SHP77 (cell line): ENCODE results near the gene CABCOCO1.

Experiments used
- DNase-seq, 2 experiments: peaks; one replicate each; lab custom pipeline; 2025; lab: John Stamatoyannopoulos, UW

Gene CABCOCO1, protein sequence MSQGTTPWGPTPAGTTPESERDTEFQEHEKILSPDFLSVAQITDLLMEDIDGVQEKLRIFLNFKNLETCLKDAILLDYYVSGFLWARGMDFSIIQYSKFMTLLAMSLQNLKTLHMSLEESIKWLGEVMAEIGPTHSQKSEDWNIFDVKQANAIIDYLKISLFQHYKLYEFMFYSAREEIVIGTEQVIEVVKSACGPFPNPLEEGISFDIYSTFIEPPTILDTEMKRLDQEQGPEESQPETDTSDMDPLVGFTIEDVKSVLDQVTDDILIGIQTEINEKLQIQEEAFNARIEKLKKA

DNA sequence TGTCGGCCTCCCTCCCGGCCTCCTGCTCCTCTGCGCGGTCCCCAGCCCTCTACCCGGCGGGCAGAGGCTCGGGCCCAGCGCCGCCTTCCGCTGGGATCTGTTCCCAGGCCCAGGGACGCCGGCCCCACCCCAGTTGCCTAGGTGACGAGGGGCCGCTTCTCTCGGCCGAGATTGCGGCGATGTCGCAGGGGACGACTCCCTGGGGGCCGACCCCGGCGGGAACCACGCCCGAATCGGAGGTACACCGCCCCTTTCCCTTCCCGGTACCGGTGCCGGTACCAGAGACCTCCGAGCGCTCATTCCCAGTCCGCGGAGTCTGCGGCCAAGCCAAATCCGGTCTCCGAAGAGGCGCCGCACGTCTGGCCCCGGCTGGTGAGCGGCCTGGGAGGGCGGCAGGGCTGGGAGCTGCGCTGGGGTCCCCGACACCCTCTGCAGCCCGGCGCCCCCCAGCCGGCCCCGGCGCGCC is at the start of gene CABCOCO1:
Gene CABCOCO1, plus strand, starts transcription at position 136 of the 466 bp plus-strand sequence. Its CDS starts 44 bp downstream, at position 180.
- DNase-seq, result peak; percentile 29 to 66

DNA sequence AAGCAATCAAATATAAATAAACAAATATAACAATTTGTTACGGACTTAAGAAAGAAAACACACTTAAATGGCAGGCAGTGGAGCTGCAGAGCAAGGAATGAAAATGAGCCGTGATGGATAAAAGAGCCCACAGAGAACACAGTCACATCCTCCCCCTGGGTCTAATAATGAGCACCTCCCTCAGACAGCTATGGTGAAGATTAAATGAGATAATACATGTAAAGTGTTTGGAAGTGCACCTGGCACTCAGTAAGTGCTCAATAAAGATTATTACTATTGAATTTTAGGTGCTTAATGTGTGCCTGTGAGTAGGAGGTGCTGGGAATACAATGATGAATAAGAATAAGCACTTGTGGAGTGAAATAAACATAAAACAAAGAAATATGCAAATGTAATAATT is 49.1 kb upstream of the CABCOCO1 start:
- no peak for DNase-seq

DNA sequence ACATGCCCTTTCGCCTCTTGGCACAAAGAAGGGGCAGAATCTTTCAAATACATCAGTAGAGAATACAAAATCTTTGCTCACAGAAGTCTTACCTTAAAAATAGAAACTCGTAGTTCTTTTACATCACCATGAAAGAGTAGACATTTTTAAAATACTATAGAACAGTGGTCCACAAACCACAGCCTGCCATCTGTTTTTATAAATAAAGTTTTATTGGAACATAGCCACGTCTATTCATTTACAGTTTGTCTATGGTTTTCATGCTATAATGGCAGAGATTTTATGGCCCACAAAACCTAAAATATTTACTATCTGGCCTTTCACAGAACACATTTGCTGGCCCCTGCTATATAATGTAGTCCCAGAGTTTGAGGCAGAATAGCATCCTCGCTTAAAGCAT is 46.1 kb upstream of the CABCOCO1 start:
- DNase-seq, result no peak

DNA sequence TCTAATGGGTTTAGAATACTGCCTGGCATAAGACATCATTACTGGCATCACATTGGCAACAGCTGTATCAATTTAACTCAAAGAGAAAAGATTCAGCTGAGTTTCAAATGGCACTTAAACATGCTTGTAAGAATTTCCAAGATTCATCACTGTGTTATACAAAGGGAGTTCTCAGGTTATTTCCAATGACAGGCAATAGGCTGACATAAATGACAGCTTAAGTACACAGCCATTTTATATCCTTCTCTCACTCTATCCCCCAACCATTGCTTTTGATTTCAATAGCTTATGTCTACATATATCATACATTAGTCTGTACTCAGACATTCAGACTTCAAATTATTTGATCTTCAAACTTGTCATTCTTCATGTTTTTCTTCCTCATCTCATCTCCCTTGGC is 45.5 kb upstream of the CABCOCO1 start:
- DNase-seq, result no peak

DNA sequence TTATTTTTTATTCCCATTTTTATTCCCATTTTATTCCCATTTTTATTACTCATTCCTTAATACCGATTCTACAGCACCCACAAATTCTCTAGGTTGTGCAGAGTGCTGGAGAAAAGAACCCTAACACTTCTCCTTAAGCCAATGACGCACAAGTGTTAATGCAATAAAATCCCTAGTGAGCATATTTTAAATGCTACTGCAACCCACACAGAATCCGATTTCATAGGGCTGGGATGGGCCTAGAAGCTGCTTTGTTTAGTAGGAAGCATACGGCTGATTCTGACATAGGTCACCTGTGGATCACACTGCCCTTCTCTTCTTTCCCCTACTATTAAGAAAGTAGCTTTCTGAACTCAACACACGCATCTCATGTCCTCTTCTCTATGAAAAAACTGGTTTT is 45.1 kb upstream of the CABCOCO1 start:
- DNase-seq, result no peak

DNA sequence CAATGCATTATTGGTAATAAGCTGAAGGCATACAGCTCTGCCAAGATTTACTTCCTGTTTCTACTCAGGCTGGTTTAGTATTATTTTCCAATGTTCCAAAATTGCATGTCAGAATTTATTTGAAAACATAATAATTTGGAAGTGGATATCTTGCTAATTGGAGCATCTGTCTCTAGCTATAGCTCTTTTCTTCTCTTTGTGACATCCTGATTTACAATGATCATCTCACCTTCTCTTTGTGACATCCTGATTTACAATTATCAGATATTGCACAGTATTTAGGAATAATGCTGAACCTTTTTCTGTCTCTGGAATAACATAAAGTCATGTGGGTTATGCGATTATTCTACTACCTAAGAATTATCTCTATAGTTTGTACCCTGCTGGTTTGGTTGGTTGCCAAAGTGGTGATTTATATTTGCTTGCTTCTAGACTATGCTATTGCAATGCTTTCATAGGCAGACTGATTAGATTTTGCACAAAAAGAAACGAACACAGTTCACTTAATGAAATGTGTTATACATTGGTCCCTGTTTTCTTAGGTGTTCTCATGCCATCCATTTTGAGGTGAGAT is 44.3 kb upstream of the CABCOCO1 start:
- DNase-seq, result no peak

DNA sequence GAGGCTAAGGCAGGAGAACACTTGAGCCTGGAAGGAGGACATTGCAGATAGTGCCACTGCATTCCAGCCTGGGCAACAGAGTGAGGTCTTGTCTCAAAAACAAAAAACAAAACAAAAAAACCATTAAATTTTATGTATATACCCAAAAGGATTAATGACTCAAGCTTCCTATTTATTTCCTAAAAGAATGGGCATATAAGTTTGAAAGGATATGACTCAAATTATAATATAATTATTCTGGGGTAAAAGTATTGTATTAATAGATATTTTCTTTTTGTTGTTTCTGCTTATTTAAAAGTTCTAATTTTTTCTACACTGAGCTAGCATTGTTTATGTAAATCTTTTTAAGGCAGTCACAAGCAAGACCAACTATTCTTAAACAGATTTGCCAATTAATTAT is 42.2 kb upstream of the CABCOCO1 start:
- no peak for DNase-seq

DNA sequence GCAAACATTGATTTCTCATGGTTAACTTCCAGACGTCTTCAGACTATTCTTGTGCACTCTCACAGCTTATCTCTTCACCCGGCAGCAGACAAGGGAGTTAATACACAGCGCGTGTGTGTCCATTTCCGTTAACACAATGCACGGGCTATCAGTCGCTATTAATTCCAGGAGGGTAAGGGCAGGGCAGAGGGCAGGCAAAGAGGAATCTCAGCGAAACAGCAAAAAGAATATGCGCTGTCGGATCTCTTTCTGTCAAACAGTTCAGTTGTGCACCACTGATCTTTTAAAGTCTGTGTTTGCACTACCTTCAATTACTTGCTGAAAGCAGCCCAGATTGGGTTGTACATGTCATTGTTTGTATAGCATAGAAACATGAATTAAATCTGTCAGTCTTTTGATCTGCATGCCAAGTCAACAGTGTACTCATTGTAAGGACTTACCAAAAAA is 41.1 kb upstream of the CABCOCO1 start:
- peak; percentile 20 to 21 for DNase-seq

DNA sequence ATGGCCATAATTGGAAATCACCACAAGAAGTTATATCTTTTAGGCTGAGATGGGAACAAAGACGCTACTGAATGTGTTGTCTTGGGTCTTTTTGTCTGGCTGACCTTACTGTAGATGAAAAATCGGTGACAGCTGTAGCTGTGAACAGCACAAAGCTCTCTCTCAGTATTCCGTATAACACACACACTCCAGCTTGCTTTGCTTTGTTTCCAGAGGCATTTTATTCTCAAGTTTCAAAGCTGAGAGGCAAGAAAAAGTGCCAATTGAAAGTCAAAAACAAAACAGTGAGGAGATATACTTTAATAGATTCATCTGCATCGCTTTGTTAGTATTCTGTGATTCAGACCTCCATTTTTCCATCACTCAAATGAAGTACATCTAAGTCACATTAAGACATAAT is 39.6 kb upstream of the CABCOCO1 start:
- DNase-seq, result no peak

DNA sequence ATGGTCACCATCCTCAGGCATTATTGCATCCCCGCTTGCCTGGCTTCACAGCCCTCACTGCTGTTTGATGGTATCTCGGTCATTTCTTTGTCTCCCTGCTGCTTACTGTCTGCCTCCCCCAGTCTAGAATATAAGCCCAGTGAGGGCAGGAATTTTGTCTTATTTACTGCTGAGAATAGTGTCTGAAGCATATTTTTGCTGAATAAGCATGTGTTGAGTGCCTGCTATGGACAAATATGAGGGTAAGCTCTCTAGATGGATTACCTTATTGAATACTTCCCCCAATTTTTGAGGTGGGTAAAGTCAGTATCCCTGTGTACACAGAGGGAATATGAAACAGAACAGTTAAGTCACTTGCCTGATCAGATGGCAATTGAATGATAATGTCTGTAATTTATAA is 36.5 kb upstream of the CABCOCO1 start:
- DNase-seq, result no peak

DNA sequence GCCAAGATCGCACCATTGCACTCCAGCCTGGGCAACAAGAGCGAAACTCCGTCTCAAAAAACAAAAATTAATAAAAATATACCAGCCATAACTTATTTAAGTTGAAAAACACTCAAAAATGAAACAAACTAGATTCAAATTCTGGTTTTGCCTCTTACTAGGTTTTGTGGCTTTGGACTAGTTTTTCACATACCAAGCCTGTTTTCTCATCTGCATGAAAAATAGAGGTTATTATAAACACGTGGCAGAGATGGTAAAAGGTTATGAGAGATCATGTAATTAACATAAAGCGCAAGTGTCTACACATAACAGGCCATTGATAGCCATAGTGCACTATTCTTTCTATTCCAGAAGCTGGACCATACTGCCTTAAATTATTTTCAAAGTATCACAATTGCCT is 35.5 kb upstream of the CABCOCO1 start:
- no peak for DNase-seq

DNA sequence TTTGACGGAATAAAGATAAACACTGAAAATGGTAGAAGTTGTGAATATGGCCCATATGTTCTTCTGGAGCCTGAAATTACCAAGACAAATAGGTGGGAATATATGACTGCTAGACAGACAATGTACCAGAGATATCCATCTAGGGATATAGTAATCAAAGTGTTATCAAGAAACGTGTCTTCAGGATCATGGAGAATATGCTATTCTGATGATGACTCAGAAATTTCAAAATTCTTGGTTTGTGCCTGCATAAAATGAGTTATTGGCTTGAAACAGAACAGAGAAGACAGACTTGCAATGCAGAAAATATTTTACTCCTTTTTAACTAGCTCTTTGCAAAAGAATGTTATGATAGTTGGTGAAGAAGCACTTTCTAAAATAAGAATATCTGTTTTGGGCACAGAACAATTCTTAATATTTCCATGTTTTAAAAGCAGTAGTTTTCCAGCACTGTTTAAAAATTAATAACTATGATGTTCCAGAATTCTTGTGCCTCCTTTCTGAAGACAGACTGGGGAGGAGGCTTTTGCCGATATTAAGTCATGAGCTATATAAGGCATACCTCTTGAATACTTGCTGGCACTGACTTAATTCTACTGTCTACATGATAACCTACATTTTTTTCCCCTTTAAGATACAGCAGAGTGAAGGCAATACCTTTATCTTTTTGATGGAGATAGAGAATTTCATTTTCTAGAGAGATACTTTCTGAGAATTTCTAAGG is 34.4 kb upstream of the CABCOCO1 start:
- DNase-seq, result no peak

DNA sequence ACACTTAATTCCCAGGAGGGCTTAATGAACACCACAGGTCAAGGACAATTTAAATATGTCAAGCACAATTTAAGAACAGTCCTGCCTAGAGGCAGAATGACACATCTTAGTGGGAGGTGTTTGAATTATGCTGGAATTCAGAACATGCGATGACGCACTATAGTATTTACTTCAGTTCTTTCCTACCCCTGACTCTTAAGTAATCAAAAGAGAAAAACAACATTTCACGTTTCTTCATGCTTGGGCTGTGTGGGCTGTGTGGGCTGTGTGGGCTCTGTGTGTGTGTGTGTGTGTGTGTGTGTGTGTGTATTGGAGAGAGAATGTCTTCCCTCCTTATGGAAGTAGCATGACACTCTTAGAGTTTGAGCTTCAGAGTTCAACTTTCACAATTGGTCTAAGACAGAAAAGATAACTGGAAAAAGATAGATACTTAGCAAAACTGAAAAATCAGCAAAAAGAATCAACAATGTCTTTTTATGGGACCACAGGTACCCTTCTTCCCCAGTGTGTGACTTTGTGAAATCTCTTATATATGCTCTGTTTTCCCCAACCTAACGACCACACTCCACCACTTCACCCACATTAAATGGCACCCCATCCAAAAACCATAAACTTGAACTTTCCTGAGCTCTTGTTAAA is 33.7 kb upstream of the CABCOCO1 start:
- no peak for DNase-seq

DNA sequence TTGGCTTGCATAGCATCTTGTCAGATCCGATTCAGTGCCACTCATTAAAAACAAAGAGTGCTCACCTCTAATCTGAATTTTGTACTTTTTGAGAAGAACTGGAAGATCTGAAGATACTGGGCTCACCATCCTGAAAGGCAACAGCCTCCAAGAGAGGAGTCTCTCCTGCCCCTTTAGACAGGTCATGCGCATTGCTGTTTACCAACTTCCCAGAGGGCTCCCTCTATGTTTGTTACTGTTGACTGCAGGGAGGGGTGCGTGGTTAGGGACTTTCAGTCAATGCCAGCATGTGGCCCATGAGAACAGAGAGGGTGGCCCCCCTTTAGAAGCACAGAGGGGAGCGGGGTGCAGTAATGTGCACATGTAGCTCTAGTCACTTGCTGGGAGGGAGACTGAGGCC is 33.2 kb upstream of the CABCOCO1 start:
- no peak for DNase-seq

DNA sequence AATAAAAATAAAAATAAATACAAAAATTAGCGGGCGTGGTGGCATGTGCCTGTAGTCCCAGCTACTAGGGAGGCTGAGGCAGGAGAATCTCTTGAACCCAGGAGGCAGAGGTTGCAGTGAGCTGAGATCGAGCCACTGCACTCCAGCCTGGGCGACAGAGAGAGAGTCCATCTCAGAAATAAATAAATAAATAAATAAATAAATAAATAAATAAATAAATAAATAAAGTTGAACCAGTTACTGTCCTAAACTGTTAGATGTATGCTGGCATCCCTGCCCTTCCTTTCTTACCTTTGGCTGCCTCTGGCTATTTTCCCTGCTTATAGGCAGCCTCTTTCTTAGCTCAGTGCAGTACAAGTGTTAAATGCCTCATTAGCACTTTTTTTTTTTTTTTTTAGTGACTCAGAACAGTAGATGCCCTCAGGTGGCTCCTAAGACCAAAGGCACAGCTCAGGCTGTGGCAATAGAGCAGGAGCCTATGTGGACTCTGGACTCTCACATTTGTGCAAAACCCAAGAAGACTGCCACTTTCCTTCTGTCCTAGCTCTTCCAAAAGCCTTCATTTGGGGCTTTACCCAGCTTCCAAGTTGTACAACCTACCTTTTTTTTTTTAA is 30.6 kb upstream of the CABCOCO1 start:
- no peak for DNase-seq

DNA sequence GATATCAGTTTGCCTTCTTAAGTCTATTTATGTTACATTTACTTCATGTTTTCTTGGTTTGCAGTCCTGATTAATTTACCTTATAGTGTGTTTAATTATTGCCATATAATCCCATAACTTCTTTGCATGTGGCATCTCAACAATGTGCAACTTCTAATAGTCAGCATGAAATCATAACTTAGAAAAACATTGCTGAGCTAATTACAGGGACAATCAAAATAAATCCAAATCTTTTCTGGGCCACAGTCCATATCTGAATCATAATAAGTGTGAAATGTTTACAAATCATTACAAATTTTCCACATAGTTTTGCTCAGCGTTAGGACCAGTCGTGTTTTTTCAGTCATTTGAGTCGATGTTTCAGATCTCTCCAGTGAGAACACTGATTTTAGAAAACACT is 29.1 kb upstream of the CABCOCO1 start:
- no peak for DNase-seq

DNA sequence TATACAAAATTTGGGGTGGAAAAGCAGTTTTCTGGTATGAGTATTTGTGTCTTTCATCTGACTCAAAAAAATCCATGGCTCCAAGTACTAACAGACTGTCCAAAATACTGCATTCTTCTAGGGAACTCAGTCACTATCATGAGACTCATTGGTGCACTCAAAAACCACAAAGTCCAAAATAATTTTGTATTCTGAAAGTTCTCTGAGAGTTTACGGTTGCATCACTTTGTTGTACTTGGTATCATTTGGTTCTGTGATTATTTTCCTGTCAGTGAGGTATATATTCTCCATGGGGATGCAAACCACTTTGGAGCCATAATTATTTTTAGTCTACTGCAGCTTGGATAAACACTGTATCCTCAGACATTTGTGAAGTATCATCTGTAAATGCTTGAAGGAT is 28.0 kb upstream of the CABCOCO1 start:
- no peak for DNase-seq

DNA sequence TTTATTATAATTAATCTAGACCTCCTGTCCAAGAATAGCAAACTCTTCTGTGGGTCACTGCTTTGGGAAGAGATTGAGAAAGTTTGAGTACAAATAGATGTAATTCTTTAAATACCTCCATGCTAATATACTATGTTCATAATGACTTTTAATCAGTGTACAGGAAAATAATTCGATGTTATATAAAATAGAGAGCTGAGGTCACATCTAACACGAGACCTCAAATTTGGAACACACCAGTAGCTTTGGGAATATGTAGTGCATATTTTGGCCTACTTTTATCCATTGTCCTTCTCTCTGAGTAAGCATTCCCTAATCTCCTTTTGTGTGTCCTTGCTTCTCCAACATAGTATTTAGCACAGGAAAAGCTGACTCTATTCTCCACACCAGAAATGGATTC is 27.3 kb upstream of the CABCOCO1 start:
- no peak for DNase-seq

DNA sequence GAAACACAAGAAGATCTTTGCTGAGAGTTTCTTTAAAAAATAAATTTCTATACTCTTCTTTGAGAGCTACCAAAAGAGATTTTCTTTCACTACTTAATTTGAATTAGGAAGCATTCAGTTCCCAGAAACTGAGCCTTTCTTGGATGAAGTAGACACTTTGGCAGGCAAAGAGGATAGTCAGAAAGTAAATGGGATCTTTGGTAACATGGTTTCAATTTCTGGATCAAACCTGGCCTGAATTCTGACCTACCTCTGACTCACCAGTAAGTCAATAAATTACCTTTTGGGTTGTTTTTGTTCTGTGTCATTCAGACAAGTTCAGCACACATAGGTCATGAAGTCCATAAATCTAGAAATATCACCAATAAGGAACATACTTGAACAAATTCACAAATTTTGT is 26.8 kb upstream of the CABCOCO1 start:
- no peak for DNase-seq

DNA sequence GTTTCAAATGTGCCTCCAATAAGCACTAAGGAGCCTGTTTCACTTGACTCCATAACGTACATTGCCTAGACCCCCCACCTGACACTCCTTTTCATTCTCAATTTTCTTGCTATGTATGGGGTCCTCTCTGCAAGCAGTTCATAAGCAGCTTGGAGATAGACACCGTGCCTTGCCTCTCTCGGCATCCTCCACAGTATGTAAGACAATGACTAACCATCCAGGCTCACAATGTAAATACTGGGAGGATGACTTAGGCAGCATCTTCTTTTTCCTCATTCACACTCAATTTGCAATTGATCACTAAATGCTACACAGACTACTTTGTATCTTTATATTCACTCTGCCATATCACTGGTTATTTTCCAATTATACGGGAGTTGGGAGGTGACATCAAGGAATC is 22.8 kb upstream of the CABCOCO1 start:
- no peak for DNase-seq

DNA sequence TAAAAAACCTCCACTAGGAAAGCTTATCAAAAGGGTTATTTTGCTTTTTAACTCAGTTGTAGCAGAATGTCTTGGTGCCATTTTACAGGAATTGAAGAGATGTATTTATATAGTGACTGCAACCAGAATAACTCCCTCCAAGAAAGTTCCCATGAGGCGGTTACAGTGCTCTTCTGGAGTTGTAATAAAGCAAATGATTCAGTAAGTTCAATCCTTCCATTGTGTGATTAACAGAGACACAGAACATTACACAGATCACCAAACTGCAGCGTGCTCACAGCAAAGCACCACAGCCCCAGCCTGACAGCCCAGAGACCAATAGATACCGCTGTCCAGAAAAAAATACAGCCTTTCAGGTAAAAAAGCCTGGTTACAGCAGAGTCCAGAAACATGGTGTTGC is 21.9 kb upstream of the CABCOCO1 start:
- DNase-seq, result no peak

DNA sequence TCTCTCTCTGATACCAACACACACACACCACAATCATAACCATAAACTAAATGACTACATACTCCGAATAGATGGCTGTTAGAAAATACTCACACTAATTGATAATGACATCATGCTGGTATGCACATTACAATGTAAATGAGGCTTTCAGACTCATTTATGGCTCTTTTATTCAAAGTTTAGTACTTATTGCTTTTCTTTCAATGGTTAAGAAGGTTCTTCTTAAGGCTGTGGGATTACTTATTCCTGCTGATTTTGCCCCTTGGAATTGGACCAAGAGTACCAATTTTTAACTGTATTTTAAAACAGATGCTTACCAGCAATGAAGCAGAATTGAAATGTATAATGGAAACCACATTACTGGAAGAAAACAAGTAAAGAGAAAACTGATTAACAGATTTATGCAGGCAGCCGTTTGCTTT is 20.6 kb upstream of the CABCOCO1 start:
- no peak for DNase-seq
